Measurements from ENCODE around the gene ENTPD2.

DNA sequence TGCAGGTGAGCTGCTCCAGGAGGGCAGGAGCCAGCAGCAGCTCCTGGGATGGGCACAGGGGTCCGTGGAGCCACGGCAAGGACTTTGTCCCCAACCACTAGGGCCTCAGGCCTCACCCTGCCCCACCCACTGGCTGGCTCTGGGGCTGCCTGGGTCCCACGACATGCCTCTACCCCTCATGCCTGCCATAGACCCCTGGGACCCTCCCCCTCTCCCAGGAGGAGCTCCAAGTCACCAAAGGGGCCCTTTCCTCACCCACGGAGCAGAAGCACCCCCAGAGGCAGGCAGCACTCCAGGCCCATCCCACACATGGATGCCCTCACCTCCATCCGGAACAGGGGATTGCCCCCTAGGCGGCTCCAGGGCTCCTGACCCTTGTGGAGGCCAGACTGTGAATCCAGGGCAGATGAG, 32.3 kb downstream of the ENTPD2 start:
- TF ChIP-seq POLR2A (IDR thresholded peaks at IDR 0.05) = no peak
- TF ChIP-seq, protein P1, sequence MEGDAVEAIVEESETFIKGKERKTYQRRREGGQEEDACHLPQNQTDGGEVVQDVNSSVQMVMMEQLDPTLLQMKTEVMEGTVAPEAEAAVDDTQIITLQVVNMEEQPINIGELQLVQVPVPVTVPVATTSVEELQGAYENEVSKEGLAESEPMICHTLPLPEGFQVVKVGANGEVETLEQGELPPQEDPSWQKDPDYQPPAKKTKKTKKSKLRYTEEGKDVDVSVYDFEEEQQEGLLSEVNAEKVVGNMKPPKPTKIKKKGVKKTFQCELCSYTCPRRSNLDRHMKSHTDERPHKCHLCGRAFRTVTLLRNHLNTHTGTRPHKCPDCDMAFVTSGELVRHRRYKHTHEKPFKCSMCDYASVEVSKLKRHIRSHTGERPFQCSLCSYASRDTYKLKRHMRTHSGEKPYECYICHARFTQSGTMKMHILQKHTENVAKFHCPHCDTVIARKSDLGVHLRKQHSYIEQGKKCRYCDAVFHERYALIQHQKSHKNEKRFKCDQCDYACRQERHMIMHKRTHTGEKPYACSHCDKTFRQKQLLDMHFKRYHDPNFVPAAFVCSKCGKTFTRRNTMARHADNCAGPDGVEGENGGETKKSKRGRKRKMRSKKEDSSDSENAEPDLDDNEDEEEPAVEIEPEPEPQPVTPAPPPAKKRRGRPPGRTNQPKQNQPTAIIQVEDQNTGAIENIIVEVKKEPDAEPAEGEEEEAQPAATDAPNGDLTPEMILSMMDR (IDR thresholded peaks at IDR 0.05) = no peak

Measured in adrenal gland (tissue), 5 donors.